Anterior cingulate cortex (tissue), 58 donors: Measurements from ENCODE around the gene RNLS.

Source experiments
- DNase-seq, 58 donors: peaks; one replicate each; lab custom pipeline; 2025; lab: John Stamatoyannopoulos, UW

RNLS gene

DNA sequence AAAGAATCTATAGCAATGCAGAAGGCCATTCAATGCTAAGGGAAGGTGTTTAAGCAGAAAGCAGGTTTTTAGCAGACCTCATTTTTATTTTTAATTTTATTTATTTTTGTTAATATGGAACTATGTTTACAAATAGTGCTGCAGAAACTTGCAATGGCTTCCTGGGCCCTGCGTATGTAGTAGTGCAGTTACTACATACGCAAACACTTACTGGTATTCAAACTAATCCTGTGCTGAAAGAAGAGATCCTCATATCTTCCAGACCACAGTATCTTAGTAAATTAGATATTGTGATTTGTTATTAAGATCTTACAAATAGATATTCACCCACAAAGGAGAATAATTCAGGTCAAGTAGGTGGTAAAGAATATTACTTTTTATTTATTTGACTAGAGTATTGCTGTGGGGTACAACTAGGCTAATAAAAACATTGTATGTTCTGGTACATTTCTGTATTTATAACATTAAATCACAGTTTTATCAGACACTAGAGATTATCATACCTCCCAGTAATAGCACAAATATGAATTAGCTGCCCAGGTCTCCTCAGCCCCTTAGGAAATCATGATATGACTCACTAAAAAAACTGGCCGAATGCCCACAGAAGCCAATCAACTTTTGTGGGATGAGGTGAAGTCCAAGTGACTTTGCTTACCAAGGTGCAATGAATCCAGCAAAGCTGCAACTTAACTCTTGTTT is 57.6 kb downstream of the RNLS start:
- no peak for DNase-seq

DNA sequence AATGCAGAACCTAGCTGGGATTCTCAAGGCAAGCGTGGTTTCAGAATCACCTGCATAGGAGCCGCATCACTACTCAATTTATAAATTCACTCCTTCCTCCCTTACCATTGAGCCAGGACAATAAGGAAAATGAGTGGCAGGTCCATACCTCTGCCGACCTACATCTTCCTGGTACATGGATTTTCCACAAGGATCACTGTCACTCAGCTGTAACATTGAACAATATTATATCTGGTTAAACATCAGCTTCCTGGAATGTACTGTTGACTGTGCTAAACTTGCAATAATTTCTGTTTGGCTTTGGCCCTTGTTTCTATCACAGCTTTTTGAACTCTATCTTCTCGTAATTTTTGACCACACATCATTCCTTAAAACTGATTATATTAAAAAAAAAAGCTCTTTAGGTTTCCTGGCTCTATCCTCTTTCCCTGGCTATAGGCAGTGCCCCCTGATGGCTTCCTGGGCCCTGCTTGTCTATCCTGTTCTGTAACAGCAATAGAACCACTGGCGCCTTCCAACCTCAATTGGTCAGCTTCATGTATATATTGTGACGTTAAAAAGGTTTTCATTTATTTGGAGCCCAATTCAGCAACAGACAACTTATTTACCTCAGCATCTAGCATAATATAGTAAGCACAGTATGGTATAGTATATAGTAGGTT is 59.2 kb downstream of the RNLS start:
- no peak for DNase-seq

DNA sequence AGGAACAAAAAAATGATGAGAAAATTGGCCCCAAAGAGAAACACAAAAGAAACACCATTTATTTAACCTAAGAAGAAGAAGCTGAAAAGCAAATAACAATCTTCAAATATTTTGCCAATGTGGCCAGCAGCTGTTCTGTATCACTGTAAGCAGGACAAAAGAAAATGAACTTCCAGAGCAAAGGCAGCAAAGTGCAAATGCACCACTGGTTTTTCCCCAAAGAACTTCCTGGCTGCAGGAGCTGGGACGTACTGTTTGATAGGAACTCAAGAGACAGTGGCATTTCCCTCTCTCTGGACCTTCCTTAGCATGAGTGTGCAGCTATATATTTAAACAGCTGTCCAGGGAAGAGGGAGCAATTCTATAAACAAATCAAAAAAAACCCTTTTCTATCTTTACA is 60.4 kb downstream of the RNLS start:
- no peak for DNase-seq

DNA sequence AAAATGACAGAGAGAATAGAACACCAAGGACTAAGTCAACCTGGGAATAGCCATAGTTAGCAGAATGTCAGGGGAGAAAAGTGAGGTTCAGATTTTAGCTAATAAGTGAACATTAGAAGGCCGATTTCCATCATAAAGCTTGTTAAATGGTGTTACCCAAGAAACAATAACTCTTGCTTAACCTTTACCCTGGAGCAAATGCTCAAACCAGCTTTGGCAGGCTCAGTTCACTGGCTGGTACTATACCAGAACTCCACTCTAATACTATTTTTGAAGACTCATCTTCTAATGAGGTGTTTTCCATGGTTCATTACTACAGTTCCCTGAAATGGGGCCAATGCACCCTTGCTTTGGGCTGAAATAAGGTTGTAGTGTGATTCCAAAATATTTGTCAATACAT is 61.3 kb downstream of the RNLS start:
- DNase-seq: no peak

DNA sequence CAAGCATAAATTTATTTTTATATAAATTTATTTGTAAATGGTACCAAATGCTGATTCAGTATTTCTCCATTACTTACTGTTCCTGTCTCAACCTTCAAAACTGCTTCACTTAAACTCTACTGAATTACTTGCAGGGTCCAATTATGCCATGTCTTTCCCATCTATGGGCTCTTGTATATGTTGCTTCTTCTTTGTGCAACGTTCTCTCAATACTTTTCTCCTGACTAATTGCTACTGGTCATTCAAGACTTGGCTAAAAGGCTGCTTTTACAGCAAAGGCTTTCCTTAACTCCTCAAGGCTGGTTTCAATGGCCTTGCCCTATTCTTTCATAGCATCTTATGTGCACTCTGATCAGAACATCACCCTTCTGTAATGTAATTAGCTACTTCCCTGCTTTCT is 67.9 kb downstream of the RNLS start:
- DNase-seq: no peak

DNA sequence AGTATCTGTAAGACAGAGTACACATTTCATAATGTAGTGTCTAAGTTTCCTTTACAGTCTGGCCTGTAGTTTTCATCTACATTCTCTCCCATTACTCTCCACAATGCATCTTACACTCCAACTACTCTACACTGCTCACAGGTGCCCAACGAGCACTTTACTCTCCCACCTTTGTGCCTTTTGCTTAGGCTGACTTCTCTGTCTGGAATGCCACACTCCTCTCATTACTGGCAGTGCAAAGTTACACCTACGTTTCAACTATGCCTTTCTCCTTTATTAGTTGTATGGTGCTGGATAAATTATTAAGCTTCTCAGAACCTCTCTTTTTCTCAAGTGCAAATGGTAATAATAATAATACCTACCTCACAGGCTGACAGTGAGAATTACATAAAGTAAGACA is 70.5 kb downstream of the RNLS start:
- no peak for DNase-seq

DNA sequence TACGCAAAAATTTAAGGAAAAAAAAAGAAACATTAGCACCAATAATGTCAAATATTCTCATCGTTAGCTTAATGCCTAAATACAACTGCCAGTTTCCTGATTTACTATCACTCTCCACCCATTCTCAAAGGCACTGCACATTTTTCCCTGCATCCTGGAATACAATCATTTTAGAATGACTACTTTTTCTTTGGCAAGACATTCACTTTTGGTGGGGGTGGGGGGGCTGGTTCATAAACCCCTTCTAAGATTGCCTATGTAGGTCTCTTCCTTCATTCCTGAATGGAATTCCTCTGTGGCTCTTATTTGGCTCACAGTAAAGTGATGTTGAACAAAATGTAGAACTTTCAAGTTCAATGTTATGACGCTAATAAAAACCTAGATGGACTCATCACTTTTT is 74.3 kb downstream of the RNLS start:
- no peak for DNase-seq

DNA sequence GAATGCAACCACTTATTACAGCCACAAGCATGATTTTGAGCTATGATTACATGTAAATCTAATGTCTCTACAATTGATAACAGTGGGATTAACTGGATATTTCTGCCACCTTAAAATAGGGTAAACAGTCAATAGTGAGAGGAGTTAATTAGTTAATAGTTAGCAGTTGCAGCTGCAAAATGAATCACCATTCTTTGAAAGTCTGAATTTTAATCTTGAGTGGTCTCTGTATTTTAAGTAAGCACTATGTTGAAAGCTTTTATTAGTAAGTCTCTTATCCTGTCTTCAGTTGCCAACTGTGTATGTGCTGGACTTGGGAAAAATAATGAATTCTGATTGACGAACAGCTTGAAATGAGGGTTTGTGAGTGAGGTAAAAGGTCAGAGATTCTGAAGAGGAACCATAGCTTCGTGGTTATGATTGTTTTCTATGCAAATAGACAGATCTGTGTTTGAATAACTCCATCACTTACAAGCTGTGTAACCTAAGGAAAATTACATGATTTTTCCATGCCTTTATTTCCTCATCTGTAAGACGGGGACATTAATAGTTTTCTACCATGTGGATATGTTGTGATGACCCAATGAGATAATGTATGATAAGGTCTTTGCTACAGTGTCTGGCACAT is 75.2 kb downstream of the RNLS start:
- no peak for DNase-seq

DNA sequence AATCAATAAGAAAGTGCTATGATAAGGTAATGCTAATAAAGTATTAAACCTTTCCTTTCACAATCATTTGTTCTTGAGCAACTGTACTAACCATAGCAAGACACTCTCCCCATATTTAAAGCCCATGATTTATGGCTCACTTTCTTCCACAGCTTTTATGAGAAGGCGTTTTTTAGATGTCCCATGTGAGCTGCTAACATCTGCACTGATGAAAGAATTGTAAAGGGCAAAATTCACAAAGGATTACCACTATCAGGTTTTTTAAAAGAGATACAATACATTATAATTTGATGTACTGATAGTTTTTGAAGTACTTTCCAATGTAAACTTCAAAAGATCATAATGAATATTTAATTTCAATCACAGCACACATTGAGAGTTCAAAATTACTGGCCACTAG is 75.7 kb downstream of the RNLS start:
- DNase-seq: no peak

DNA sequence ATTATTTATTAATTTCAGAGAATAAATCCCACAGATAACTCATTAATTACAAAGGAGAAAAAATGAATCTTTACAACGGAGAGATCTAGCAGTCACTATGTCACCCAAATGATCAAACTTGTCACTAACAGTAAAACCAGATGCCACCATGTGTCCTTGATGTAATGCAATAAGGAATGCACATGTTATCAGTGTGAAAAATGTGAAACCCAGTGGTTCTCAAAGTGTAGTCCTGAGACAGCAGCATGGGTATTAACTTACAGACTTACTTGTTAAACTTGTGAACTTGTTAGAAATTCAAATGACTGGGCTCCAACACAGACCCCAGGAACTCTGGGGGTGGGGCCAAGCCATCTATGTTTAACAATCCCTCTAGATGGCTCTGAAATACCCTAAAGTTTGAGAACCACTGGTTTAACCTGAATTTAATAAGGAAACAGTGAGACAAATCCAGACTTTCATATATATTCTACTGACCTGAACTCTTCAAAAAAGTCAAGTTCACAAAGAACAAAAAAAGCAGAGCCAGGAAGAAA is 77.4 kb downstream of the RNLS start:
- no peak for DNase-seq

DNA sequence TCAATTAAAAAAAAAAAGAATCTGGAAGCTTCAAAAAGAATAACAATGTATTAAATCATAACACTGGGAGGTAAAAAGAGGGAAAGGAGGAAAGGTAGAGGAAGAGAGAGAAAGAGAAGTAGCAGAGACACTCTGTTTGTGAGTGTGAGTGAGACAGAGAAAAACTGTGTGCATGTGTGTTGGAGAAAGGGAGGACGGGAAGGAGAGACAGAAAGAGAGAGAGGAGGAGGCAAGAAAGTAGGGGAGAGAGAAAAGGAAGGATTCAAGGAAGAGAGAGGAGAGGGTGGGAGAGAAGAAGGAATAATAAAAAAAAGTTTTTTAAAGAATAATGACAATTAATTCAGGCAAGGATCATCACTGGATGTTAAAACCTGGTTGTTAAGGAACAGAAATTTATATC is 77.9 kb downstream of the RNLS start:
- DNase-seq: no peak

DNA sequence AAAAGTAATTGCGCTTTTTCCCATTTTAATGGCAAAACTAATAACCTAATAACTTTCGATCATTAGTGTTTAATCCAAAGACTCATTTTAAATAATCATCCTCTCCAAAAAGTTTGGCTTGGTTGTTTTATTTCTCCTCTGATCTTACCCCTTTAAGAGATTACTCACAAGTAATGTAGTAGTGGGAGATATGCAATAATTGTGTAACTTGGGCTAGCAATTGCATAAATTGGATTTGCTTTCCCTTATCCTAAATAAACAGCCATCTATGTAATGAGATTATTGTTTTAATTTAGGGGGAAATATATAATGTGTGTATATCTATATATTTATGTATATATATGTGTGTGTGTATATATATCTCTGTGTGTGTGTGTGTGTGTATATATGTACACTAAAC is 82.5 kb downstream of the RNLS start:
- no peak for DNase-seq

DNA sequence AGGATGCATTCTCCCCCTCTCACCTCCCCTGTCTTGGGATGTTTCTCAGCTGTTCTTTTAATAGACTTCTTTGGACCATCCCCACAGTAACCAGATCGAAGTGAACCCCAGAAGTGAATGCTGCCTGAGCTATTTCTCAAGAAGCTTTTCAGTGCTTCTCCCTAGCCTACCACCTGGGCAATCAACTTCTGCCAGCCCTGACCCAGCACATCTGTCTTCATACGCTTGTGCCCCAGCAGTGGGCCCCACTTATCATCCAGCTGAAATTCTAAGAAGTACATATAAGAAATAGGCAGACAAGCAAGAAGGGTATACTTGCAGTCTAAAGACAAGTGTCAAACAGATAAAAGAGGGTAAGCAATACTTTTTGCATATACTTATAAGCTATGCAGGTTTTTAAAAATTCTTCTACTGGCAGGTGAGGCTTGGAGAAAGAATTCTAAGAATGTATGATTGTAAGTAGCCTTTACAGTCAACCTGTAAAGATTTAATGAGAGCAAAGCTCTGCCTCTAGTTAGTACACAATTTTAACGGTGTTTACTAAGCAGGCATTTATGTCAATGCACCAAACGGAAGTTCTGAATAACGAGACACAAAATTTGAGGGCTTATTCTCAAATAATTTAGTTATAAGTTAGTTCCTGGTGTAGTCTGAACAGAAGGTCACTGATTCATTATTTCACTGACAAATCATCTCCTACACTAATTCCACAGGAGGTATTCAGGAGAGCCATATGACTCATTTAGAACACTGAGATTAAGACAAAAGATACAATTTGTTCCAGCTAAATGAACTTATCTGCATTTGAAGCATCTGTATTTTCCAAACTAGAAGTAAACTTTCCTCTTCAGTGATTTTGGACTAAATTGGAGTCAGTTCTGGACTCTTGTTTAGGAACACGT is 83.3 kb downstream of the RNLS start:
- DNase-seq: no peak

DNA sequence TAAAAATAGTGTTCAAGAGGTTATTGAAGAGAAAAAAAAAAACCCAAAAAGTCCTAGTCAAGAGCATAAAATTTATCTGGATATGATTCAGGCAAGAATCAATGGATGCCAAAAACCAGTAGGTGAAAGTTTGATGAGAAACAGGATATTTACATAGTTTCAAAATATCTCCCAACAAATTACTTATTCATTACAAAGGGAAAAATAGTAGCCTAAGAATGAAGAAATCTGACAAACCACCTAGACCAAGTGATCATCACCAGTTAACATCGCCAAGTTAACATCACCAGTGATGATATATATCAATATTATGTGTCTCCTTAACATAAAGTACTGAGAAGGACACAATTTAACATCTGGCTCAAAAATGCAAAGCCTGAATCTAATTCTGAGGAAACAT is 85.2 kb downstream of the RNLS start:
- no peak for DNase-seq

DNA sequence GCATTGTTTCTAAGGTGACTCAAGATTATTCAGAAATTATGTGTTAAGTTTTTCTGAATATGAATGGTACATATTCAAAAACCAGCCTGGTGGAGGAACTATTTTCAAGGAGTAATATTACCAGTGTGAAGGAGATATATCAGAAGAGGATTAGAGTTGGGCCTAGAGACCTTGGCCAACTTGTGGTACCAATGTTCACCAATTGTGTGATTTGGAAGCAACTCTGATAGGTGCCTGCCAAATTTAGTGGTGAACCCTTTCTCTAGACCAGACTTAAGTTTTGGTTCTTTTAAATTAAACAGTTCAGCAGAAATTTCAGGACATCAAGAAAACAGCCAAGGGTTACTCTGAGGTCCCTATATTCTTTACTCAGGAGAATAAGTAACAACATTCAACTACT is 88.6 kb downstream of the RNLS start:
- DNase-seq: no peak

DNA sequence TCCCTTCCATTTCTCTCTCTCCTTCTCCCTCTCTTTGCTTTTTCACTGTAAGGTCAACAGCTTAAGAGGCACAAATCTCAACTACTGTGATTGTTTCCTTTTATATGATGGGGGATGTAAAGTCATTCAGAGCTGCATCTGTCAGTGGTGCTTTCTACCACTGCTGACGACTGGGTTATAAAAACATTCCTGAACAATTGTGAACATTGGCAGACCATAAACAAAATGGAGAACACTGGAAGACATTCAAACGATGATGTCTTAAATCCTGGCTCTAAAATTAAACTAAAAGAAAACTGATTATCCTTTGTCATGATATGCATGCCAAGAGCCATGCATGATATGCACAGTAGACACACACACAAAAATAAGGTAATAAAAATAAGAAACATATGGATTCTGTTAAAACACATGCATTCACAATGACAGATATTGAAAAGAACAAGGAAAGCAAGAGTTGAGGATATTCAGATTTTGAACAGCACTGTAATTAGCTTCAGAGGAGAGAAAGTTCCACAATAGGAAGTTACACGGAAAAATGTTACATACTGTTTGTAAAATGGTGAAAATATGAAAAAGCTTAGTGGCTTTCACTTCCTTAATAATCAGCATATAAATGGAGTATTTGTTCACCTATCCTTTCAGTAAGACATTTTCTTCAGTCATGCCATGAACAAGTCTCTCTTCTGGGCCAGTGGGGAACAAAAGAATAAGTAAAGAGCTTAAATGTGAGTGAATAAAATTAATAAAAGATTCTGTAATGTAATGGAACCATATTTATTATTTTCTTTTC is 89.2 kb downstream of the RNLS start:
- DNase-seq: no peak

DNA sequence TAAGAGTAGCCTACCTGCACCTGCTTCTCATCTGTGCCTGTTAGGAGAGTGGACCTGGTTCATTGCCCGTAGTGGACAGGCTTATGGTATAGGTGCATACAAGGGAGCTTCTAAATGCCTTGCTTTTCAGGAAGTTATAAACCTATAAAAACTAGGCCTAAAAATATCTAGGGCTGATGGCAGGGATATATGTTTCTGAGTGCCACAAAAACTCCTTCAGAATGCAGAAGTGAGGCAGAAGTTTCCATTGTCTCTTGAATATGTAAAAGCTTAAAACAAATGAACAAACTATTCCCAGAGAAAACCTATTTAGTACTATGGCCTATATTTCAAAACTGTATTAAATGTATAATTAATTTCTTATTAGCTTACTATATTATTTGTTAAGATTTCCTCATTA is 91.8 kb downstream of the RNLS start:
- DNase-seq: no peak

DNA sequence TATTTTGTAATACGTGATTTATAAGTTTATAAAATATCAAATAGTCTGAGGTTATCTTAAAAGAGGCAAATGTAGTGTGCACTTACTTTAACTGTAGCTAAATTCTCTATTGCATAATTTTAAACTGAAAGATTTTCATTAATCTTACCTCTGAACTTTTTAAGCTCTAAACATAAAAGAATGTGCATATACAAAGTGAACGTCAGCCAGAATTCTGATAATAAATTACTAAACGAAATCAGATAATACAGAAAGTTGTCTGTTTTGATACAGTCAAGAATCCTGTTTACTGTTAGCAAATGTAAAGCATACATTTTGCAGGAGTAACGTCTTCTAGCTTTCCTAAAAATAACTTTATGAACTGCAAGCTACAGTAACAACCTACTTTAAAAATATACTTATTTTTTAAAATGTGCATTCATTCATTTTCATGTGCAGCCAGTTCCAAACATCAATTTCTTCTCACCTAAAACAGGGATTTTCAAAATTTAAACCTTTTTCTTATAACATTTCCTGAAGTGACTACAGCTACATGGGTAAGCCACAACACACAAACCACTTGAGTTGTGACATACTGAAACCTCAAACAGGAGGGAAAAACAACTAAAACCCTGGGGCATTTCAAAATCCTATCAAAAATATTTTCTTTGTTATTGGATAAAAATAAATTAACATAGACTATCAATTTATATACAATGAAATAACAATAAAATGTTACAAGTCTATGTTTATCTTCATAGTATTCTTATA is 92.7 kb downstream of the RNLS start:
- DNase-seq: no peak

DNA sequence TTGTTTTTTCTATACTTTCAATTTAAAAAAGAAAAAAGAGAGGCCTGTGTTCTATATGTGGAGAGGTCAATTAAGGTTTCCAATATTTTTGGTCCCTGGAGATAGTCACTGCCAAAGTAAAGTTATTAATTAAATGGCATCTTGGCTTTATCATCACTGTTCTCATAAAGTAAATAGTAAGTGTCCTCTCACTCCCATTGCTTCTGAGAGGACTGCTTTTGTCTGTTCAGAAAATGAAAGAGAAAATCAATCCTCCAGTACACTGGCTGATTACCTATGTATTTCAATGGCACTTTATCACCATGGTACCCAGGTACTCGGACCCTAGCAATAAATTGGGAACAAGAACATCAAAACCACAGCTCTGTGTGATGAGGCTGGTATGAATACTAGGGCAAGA is 94.0 kb downstream of the RNLS start:
- no peak for DNase-seq
